Prostate gland (tissue), 2 donors: ENCODE measurements around the gene NKTR. TPM values are rescaled to one million over a fixed set of nuclear protein-coding genes. Genes with fewer than 3 reads are reported as not detected.

Source experiments
- DNase-seq: peaks from one replicate; pipeline ENCODE4 v3.0.0-alpha.2; 2019; ENCODE audit warnings: low spot score
- H3K27ac ChIP-seq, 2 donors: fragments of 200-600 bp; sonication (generic); 2 replicates each; pipeline ENCODE4 v1.5.1; 2017 to 2019
- H3K27me3 ChIP-seq: fragments of 200-600 bp; sonication (generic); replicated peaks from 2 replicates; pipeline ENCODE4 v1.5.1; 2019; ENCODE audit not compliant: insufficient read depth
- H3K36me3 ChIP-seq, 2 donors: fragments of 200-600 bp; sonication (generic); 1 replicate in 1 of 2; 2 replicates in 1 of 2; pipeline versions ENCODE4 v1.5.1 to v1.8.1; 2017 to 2019
- H3K4me1 ChIP-seq: fragments of 200-600 bp; sonication (generic); replicated peaks from 2 replicates; pipeline ENCODE4 v1.5.1; 2019
- H3K4me3 ChIP-seq, 2 donors: fragments of 200-600 bp; sonication (generic); 2 replicates each; pipeline ENCODE4 v1.5.1; 2017 to 2019
- H3K9me3 ChIP-seq: fragments of 200-600 bp; sonication (generic); 2 replicates; pipeline ENCODE4 v1.5.1; 2017
- CTCF ChIP-seq, 4 experiments: fragments of 200-600 bp in 2 of 4; fragments of 450-650 bp in 2 of 4; sonication (generic) in 2 of 4; IDR thresholded peaks; 1 replicate in 3 of 4; 2 replicates in 1 of 4; pipeline ENCODE4 v1.5.1; 2016 to 2019; ENCODE audit warnings: antibody characterized with exemption in 4 of 4, mild to moderate bottlenecking in 2 of 4, moderate library complexity in 2 of 4
- POLR2A ChIP-seq: fragments of 450-650 bp; IDR thresholded peaks from one replicate; pipeline ENCODE4 v1.6.1; 2016; ENCODE audit warnings: antibody characterized with exemption, mild to moderate bottlenecking
- POLR2AphosphoS5 ChIP-seq: sonication (generic); formaldehyde crosslinking; IDR thresholded peaks from one replicate; pipeline ENCODE4 v1.6.1; 2017; ENCODE audit warnings: antibody characterized with exemption
- WGBS: methylation state at CpG from one replicate; pipeline ENCODE4 v1.1.5; 2018; 5-methylcytosine and 5-hydroxymethylcytosine counted together
- intact Hi-C: fragments of 100-400 bp; cut with DNase I; formaldehyde crosslinking; loops from one replicate; pipeline ENCODE4 v1.14.2; 2022
- total RNA-seq, 2 donors: library from RNA; depleted of rRNA; stranded (reverse); fragments of >200 nt; gene quantifications; one replicate each; pipeline ENCODE4 v1.1.0, GENCODE V29; 2016

NKTR gene
- total RNA-seq, 2 donors from 2014 or later: 42.2 to 91.6 TPM

- Histone ChIP-seq H3K27me3 (no peaks in the 10 kb centered on the region), H3K9me3 (no peaks in the 10 kb centered on the region), H3K27ac (no peak overlapping the region), H3K36me3 (no peaks in the 10 kb centered on the region), H3K4me3 (no peak overlapping the region), H3K4me1 (no peaks in the 10 kb centered on the region)
- intact Hi-C loops: no loop called here
- no peak for DNase-seq
- TF ChIP-seq CTCF (IDR thresholded peaks at IDR 0.05) (no peak), POLR2AphosphoS5 (no peak), POLR2A (no peak)
- WGBS: 100% methylated on average over 1 of the region's 1 CpG
Observed at GRCh38 chr3:42680271-42680670, 79.8 kb downstream of the NKTR start.

- WGBS: 87% methylated on average over 4 of the region's 4 CpGs
- Histone ChIP-seq H3K27me3 (no peaks in the 10 kb centered on the region), H3K9me3 (no peaks in the 10 kb centered on the region), H3K4me3 (no peak overlapping the region), H3K27ac (no peak overlapping the region), H3K4me1 (no peaks in the 10 kb centered on the region), H3K36me3 (no peaks in the 10 kb centered on the region)
- TF ChIP-seq CTCF (IDR thresholded peaks at IDR 0.05): no peak
- TF ChIP-seq POLR2AphosphoS5: no peak
- TF ChIP-seq POLR2A: no peak
- intact Hi-C loops: no loop called here
- DNase-seq: no peak
Observed at GRCh38 chr3:42680806-42681205, 80.3 kb downstream of the NKTR start.

DNA sequence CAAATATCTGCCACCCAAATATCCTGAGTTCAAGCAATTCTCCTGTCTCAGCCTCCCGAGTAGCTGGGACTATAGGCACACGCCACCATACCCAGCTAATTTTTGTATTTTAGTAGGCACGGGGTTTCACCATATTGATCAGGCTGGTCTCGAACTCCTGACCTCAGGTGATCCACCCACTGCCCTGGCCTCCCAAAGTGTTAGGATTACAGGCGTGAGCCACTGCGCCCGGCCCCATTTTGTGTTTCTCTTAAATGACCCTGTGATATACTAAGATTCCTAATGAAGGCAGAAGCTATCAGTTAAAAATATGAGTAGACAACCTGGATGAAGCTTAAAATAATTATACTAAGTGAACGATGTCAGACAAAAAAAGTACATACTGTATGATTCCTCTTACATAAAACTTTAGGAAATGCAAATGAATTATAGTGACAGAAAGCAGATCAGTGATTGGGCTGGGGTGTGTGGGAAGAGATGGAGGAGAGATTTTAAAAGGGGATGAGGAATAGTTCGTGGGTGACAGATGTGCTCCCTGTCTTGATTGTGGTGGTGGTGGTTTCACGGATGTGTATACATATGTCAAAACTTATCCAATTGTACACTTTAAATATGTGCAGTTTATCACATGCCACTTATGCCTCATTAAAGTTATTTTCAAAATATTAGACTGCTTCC is 81.0 kb downstream of the NKTR start:
- peaks cover 3% of the 10 kb centered on the region for H3K27me3 ChIP-seq
- no peak overlapping the region for H3K4me3 ChIP-seq
- no peaks in the 10 kb centered on the region for H3K4me1 ChIP-seq
- H3K27ac ChIP-seq: no peak overlapping the region
- TF ChIP-seq CTCF (IDR thresholded peaks at IDR 0.05) (no peak), POLR2AphosphoS5 (no peak), POLR2A (no peak)
- no peak for DNase-seq
- WGBS: 90% methylated on average over 10 of the region's 10 CpGs
- H3K9me3 ChIP-seq: no peaks in the 10 kb centered on the region
- no peaks in the 10 kb centered on the region for H3K36me3 ChIP-seq
- intact Hi-C loops: no loop called here

DNA sequence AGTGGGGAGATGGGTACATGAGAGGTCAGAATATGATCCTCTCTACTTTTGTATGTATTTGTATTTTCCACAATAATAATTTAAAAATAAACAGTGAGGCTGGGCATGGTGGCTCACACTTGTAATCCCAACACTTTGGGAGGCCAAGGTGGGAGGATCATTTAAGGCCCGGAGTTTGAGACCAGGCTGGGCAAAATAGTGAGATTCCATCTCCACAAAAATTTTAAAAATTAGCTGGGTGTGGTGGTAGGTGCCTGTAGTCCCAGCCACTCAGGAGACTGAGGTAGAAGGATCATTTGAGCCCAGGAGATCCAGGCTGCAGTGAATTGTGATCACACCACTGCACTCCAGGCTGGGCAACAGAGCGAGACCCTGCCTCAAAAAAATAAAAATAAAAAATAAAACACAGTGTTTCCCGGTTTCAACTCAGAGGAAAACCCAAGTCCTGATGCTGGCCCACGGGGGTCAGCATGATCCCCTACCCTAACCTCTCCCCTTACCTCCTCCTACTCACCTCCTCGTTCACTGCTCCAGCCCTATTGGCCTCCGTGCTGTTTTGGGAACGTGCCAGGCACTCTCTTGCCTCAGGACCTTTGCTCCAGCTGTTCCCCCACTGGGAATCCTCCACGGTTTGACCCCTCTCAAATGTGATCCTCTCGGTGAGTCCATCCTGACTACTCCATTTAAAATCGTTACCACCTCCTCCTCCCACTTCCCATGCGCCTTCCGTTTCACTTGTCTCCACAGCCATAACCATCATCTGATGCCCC is 82.0 kb downstream of the NKTR start:
- TF ChIP-seq POLR2AphosphoS5 (no peak), POLR2A (no peak), CTCF (IDR thresholded peaks at IDR 0.05) (no peak)
- DNase-seq: no peak
- WGBS: 75% methylated on average over 12 of the region's 12 CpGs
- Histone ChIP-seq H3K4me1 (no peaks in the 10 kb centered on the region), H3K4me3 (no peak overlapping the region), H3K9me3 (no peaks in the 10 kb centered on the region), H3K27me3 (peaks cover 3% of the 10 kb centered on the region), H3K27ac (no peak overlapping the region), H3K36me3 (no peaks in the 10 kb centered on the region)
- intact Hi-C loops: no loop called here
